ENCODE results near the gene VWA5B1. TPM values are rescaled to one million over a fixed set of nuclear protein-coding genes. Genes with fewer than 3 reads are reported as not detected.

VWA5B1 gene
- total and polyA plus RNA-seq, 2 of the 4 experiments (the other 2 are of a cell fraction), result not detected

GRCh38 chr1:20379075-20379474 lies 88.4 kb downstream of the VWA5B1 start:
- Histone ChIP-seq H2BK120ac (ENCODE audit: low read depth, low read length) (no peak overlapping the region; the same call in 1 of the 2 replicates), H4K91ac (ENCODE audit: insufficient read depth, low read depth, low read length) (no peak overlapping the region), H3K27ac (ENCODE audit: insufficient read depth, low read length) (no peak overlapping the region), H2BK20ac (ENCODE audit: low read depth, low read length) (no peak overlapping the region), H3K23ac (ENCODE audit: low read depth, low read length) (no peak overlapping the region), H2BK5ac (ENCODE audit: low read depth, low read length, poor library complexity, severe bottlenecking) (no peak overlapping the region), H2AFZ (replicated peaks; ENCODE audit: low read length, poor library complexity) (no peak overlapping the region), H3K4ac (ENCODE audit: low read depth, low read length) (no peak overlapping the region), H3K9me3 (ENCODE audit: control insufficient read depth, insufficient read depth, low read length) (no peaks in the 10 kb centered on the region), H3K4me2 (ENCODE audit: low read depth, low read length) (no peak overlapping the region), H4K20me1 (ENCODE audit: insufficient read depth, low read length) (peaks cover 4% of the 10 kb centered on the region), H4K5ac (ENCODE audit: low read depth, low read length) (no peak overlapping the region), H2AK5ac (ENCODE audit: low read depth, low read length) (no peak overlapping the region), H2BK15ac (ENCODE audit: low read depth, low read length) (no peak overlapping the region), H3K9ac (ENCODE audit: low read depth, low read length) (no peak overlapping the region), H3K36me3 (ENCODE audit: control insufficient read depth, insufficient read depth, low read length) (no peaks in the 10 kb centered on the region), H3K79me1 (ENCODE audit: low read depth in 1 of 2, low read length in 2 of 2) (no peaks in the 10 kb centered on the region), H3K27me3 (ENCODE audit: control insufficient read depth, insufficient read depth, low read length) (peaks cover 19% of the 10 kb centered on the region), H3K56ac (ENCODE audit: extremely low read depth, insufficient read depth, low read length) (no peak overlapping the region), H3K9me1 (ENCODE audit: insufficient read depth, low read length) (peaks cover 17% of the 10 kb centered on the region), H4K8ac (ENCODE audit: low read depth in 2 of 2, low read length in 2 of 2) (no peak overlapping the region), H3K4me1 (ENCODE audit: control insufficient read depth, insufficient read depth, low read length) (peaks cover 10% of the 10 kb centered on the region; the same call in 1 of the 2 replicates), H3K4me3 (ENCODE audit: insufficient read depth, low read depth, low read length) (no peak overlapping the region), H2AK9ac (replicated peaks; ENCODE audit: low read depth, low read length, poor library complexity) (no peak overlapping the region), H3K14ac (replicated peaks; ENCODE audit: low read depth, low read length) (no peak overlapping the region), H3K18ac (ENCODE audit: low read depth, low read length) (no peak overlapping the region)
- TF ChIP-seq MAZ (IDR thresholded peaks at IDR 0.05; ENCODE audit: borderline replicate concordance, low read depth, low read length) (no peak), MAFK (IDR thresholded peaks at IDR 0.05; ENCODE audit: low read depth, low read length) (no peak), USF2 (IDR thresholded peaks at IDR 0.05; ENCODE audit: low read depth, low read length) (no peak), BHLHE40 (IDR thresholded peaks at IDR 0.05; ENCODE audit: low read depth, low read length) (no peak)
- DNase-seq (no peak), ATAC-seq (ENCODE audit: low read depth) (no peak)
- intact Hi-C loops (cut with micrococcal nuclease) (loop anchor here (5.0 to 10.0 kb wide), 2 partner anchors 167 to 464 kb away; no protein-coding TSS in a partner anchor), dilution Hi-C loops (cut with HindIII; ENCODE audit: low sequenced_read_pairs, unreplicated experiment) (no loop called here), in situ Hi-C loops (cut with MboI; ENCODE audit: low sequenced_read_pairs) (loop anchor here (5.0 kb wide), 1 partner anchor 113 kb away; no protein-coding TSS in a partner anchor)
- WGBS, 2 experiments (ENCODE audit: extremely low coverage in 2 of 2, insufficient read length in 1 of 2), result 90% methylated on average over 2 of the region's 7 CpGs; no CpG with 5 or more reads in 1 of the 2 experiments
- CTCF ChIA-PET, result no interaction called here
- POLR2A ChIA-PET (ENCODE audit: unreplicated experiment), result no interaction called here
- no TSS peak for BruUV-seq (replicated peaks)

All from IMR-90 (cell line).